Epithelial cell of proximal tubule (primary cell): ENCODE data around the gene TRH. TPM values are rescaled to one million over a fixed set of nuclear protein-coding genes. Genes with fewer than 3 reads are reported as not detected.
"Not testable (repeated sequence)": the region's sequence is repeated elsewhere in the genome, so short reads cannot be mapped to it uniquely, and the experiment has no call there.

ENCODE experiments used
- DNase-seq: peaks from one replicate; pipeline ENCODE4 v3.0.0-alpha.2; 2011; ENCODE audit warnings: low read depth
- H3K4me3 ChIP-seq: 2 replicates; pipeline ENCODE4 v1.5.1; 2011; ENCODE audit warnings: low read depth, mild to moderate bottlenecking, low read length
- total RNA-seq: library from RNA; depleted of rRNA; stranded (reverse); fragments of >200 nt; gene quantifications from 2 replicates; pipeline ENCODE4 v1.2.3, GENCODE V29; 2015
- TF ChIP-seq, protein P1 (sequence below): conservative IDR thresholded peaks from 2 replicates; pipeline ENCODE4 v1.5.1; 2012; ENCODE audit warnings: low read depth, mild to moderate bottlenecking, low read length

TRH gene
- total RNA-seq, 1 donor from 2014 or later: not detected

DNA sequence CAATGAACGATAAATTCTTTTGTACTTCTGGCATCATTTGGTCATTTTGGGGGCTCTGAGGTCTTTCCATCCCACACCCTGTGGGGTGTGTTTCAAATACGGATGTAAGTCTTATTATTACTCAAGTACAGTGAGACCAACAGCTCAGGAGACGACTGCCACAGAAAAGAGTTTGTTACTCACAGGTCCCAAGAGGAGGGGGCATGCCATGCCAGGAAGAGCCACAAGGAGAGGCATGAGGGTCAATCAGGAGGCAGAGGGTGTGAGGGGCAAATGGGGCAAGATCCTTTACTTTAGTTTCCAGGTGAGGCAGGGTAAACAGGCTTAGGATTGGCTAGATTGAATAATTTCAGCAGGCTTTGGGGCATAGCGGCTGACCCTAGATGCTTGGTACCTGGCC, 21.6 kb downstream of the TRH start:
- TF ChIP-seq, protein P1, sequence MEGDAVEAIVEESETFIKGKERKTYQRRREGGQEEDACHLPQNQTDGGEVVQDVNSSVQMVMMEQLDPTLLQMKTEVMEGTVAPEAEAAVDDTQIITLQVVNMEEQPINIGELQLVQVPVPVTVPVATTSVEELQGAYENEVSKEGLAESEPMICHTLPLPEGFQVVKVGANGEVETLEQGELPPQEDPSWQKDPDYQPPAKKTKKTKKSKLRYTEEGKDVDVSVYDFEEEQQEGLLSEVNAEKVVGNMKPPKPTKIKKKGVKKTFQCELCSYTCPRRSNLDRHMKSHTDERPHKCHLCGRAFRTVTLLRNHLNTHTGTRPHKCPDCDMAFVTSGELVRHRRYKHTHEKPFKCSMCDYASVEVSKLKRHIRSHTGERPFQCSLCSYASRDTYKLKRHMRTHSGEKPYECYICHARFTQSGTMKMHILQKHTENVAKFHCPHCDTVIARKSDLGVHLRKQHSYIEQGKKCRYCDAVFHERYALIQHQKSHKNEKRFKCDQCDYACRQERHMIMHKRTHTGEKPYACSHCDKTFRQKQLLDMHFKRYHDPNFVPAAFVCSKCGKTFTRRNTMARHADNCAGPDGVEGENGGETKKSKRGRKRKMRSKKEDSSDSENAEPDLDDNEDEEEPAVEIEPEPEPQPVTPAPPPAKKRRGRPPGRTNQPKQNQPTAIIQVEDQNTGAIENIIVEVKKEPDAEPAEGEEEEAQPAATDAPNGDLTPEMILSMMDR: no peak
- no peak for DNase-seq
- no peak overlapping the region for H3K4me3 ChIP-seq

DNA sequence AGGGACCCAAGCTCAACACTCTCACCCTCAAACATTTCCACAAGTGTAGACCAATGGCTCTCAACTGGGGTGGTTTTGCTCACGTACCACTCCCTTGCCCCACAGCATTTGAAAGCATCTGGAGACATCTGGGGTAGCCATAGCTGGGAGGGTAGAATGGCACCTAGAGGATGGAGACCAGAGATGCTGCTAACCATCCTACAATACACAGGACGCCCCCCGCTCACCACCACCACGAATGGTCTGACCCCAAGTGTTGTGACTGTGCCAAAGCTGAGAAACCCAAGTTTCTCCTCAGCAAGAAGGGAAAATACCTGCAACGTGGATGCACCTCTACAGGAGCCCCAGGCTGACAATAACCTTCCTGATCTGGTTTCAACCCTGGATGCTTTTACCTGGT, 24.7 kb downstream of the TRH start:
- not testable (repeated sequence) for DNase-seq, H3K4me3 ChIP-seq

DNA sequence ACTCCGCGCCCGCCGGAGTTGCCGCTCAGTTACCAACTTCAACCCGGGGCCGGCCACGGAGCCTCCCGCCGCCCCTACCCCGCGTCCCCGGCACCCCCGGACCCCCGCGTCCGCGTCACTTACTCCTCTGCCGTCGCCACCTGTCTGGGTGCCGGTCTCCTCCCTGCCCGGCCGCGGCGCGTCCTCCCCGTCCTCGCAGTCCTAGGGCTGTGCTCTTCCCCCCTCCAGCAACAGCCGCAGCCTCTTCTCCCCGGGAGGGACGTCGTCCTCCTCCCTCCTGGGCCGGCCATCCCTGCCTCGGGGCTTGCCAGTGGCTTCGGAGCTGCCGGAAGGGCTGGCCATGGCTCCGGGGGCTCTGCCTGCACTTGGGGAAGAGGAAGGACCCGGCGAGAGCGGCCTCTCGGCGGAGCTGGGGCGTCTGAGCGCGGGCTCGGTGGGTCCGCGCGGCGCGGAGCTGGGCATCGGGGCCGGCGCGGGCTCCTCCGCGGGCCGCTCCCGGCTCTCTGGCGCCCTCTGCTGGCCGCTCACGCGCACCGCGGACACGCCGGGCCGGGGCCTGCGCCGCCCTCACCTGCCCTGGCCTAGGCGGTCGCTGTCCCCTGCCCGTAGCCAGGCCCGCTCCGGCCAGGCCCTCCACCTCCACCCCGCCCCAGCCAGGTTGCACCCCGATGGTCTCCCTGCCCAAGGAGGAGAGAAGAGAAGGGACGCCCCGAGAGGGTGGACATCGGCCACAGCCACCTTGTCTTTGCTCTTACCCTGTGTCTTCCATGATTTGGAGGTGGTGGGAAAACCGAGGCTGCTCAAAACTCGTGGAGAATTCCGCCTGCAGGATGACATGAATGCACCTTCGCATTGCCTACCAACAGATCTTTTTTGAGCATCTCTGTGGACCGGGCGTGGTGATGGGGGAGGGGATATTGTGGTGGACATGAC, 28.4 kb downstream of the TRH start:
- not testable (repeated sequence) for DNase-seq
- peak overlapping the region; percentile 36 for H3K4me3 ChIP-seq
- TF ChIP-seq, protein P1: peak; percentile 44

DNA sequence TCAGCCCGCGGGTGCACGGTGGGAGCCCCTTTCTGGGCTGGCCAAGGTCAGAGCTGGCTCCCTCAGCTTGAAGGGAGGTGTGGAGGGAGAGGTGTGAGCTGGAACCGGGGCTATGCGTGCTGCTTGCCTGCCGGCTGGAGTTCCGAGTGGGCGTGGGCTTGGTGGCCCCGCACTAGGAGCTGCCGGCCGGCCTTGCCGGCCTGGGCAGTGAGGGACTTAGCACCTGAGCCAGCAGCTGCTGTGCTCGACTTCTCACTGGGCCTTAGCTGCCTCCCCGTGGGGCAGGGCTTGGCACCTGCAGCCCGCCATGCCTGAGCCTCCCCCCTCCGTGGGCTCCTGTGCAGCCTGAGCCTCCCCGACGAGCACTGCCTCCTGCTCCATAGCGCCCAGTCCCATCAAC, 36.0 kb downstream of the TRH start:
- DNase-seq: no peak
- H3K4me3 ChIP-seq: no peak overlapping the region
- TF ChIP-seq, protein P1: no peak

DNA sequence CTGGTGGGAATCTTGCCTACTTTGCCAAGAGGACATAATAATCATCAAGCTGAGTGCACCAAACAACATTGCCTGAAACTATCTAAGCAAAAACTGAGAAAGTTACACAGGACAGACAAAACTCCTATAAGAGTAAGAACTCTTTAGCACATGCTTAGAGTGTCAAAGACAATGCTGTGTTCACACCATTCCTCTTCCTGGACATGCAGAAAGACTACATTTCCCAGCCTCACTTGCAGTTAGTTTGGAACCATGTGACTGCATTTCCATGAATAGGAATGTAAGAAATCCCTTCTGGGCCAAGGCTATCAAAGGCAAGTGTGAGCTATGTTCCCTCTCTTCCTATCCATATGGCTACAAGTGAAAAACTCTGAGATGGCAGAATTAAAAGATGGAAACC, 37.6 kb downstream of the TRH start:
- not testable (repeated sequence) for DNase-seq

DNA sequence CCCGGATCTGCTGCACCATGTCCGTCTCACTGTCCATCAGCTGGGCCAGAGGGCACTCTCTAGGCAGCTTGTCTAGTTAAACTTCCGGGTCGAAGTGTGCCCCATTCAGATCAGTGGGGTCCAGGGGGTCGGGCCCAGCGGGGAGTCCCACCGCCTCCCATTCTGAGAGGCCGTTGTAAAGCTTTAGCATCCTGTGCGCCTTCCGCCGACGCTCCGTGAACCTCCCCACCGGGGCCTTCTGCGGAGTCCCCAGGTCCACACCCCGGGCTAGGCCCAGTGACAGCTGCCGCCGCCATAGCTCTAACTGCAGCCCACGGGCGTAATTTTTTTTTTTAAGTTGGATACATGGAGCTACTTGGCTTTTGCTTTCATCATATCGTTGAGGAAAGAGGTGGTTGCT, 38.7 kb downstream of the TRH start:
- not testable (repeated sequence) for H3K4me3 ChIP-seq, DNase-seq

More for the DNA sequence above, 37.6 kb downstream of the TRH start:
- H3K4me3 ChIP-seq: not testable (repeated sequence)

DNA sequence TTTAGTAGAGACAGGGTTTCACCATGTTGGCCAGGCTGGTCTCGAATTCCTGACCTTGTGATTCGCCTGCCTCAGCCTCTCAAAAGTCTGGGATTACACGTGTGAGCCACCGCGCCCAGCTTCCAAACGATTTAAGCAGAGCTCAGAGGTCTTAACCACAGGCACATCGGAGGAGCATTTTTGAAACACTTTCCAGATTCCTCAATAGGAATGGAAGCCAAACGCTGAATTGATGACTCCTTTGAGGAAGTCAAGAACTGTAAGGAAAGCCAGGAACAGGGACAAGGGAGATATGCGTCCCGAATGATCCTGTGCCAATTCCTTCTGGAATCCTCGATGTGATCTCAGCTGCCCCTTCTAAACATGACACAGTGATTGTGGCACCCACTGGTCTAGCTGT, 40.0 kb downstream of the TRH start:
- no peak for DNase-seq

DNA sequence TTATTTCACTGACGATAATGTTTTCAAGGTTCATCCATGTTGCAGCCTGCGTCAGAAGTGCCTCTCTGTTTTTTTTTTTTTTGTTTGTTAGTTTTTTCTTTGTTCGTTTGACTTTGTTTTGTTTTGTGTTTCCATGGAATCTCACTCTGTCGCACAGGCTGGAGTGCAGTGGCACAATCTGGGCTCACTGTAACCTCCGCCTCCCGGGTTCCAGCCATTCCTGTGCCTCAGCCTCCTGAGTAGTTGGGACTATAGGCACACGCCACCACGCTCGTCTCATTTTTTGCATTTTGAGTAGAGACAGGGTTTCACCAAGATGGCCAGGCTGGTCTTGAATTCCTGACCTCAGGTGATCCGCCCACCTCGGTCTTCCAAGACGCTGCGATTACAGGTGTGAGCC, 43.1 kb downstream of the TRH start:
- not testable (repeated sequence) for H3K4me3 ChIP-seq, DNase-seq

More for the DNA sequence above, 40.0 kb downstream of the TRH start:
- TF ChIP-seq, protein P1: no peak
- no peak overlapping the region for H3K4me3 ChIP-seq

DNA sequence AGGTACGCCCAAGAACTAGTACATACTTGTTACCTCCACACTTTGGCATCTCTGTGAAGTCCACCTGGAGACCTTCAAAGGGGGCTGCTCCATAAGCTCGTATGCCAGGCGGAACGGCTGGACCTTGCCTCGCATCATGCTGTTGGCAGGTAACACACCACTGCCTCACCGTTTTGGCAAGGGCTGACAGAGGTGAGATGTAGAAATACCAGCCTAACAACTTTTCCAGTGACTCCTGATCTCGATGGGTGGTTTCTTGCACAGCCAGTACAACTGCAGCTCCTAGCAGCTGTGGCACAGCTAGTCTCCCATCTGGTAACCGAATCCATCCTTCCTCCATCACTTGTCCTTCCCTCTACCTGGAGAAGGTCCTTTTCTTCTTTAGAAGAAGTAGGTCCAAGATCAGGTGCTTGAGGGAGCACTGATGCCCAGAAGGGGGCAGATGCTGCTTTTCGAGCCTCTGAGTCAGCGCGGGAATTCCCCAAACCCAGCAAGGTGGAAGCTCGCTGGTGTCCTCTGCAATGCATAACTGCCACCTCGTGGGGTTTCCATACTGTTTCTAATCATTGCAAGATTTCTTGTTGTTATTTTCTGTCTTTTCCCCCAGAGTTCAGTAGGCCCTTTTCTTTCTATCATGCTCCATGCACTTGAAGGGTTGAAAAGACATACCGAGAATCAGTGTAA, 51.8 kb downstream of the TRH start:
- H3K4me3 ChIP-seq, DNase-seq: not testable (repeated sequence)
- TF ChIP-seq, protein P1: peak; percentile 21

DNA sequence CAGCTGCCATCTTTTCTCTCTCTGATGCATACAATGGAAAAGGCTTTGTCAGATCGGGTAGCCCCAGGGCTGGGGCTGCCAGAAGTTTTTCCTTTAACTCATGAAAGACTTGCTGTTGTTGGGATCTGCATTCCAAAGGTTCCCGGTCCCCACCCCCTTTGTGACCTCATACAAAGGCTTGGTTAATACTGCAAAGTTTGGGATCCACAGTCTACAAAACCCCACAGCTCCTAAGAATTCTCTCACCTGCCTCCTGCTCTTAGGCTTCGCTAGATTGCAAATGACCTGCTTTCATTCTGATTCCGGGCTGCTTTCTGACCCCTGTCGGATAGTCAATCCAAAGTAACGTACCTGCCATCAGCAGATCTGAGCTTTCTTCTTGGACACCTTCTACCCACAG, 52.9 kb downstream of the TRH start:
- not testable (repeated sequence) for DNase-seq, H3K4me3 ChIP-seq
